H9 (cell line): Measurements from ENCODE around the gene ARHGAP31. TPM values are rescaled to one million over a fixed set of nuclear protein-coding genes. Genes with fewer than 3 reads are reported as not detected.
A peak's percentile ranks its signal among the peaks of the same experiment; 100 is the strongest.

Source experiments
- DNase-seq: peaks from one replicate; pipeline ENCODE4 v3.0.0-alpha.2; 2017
- H2AFZ ChIP-seq: one replicate; pipeline ENCODE4 v1.6.1; 2013; ENCODE audit warnings: mild to moderate bottlenecking, low read length, control low read depth, moderate library complexity
- H2AK5ac ChIP-seq: 2 replicates; pipeline ENCODE4 v1.6.1; 2013; ENCODE audit warnings: low read length, control low read depth, mixed read lengths; ENCODE audit not compliant: insufficient read length
- H2BK120ac ChIP-seq: one replicate; pipeline ENCODE4 v1.6.1; 2013; ENCODE audit warnings: low read depth, mild to moderate bottlenecking, low read length, control low read depth, inconsistent platforms; ENCODE audit not compliant: poor library complexity, severe bottlenecking
- H2BK12ac ChIP-seq: 2 replicates; pipeline ENCODE4 v1.6.1; 2013; ENCODE audit warnings: low read length, control low read depth, mixed read lengths, low read depth; ENCODE audit not compliant: insufficient read length
- H2BK15ac ChIP-seq: 2 replicates; pipeline ENCODE4 v1.6.1; 2013; ENCODE audit warnings: low read depth, low read length, control low read depth
- H2BK20ac ChIP-seq: one replicate; pipeline ENCODE4 v1.6.1; 2013; ENCODE audit warnings: low read depth, mild to moderate bottlenecking, low read length, control low read depth, inconsistent platforms; ENCODE audit not compliant: poor library complexity, severe bottlenecking
- H2BK5ac ChIP-seq: 2 replicates; pipeline ENCODE4 v1.6.1; 2013; ENCODE audit warnings: low read length, control low read depth, mixed read lengths; ENCODE audit not compliant: insufficient read length
- H3K14ac ChIP-seq: 2 replicates; pipeline ENCODE4 v1.6.1; 2013; ENCODE audit warnings: low read length, control low read depth; ENCODE audit not compliant: insufficient read depth
- H3K18ac ChIP-seq: 2 replicates; pipeline ENCODE4 v1.6.1; 2013; ENCODE audit warnings: low read depth, mild to moderate bottlenecking, mixed read lengths, low read length, control low read depth; ENCODE audit not compliant: insufficient read length
- H3K23ac ChIP-seq: 2 replicates; pipeline ENCODE4 v1.6.1; 2013; ENCODE audit warnings: low read length, control low read depth, mixed read lengths, low read depth; ENCODE audit not compliant: insufficient read length
- H3K23me2 ChIP-seq: 2 replicates; pipeline ENCODE4 v1.6.1; 2013; ENCODE audit warnings: low read depth, mild to moderate bottlenecking, mixed read lengths, low read length, control low read depth; ENCODE audit not compliant: insufficient read length, poor library complexity, severe bottlenecking
- H3K27ac ChIP-seq: 2 replicates; pipeline ENCODE4 v1.5.1; 2013; ENCODE audit warnings: low read length, control low read depth, mixed read lengths, low read depth; ENCODE audit not compliant: insufficient read length
- H3K27me3 ChIP-seq: 2 replicates; pipeline ENCODE4 v1.6.1; 2013; ENCODE audit warnings: low read length, control low read depth, inconsistent platforms; ENCODE audit not compliant: insufficient read depth
- H3K4ac ChIP-seq: 2 replicates; pipeline ENCODE4 v1.6.1; 2013; ENCODE audit warnings: low read depth, mild to moderate bottlenecking, control low read depth, inconsistent platforms, low read length, moderate library complexity
- H3K4me1 ChIP-seq: 2 replicates; pipeline ENCODE4 v1.6.1; 2013; ENCODE audit warnings: low read length, control low read depth, inconsistent platforms; ENCODE audit not compliant: insufficient read depth
- H3K4me2 ChIP-seq: 2 replicates; pipeline ENCODE4 v1.6.1; 2013; ENCODE audit warnings: low read length, control low read depth, mixed read lengths; ENCODE audit not compliant: insufficient read length, insufficient read depth
- H3K56ac ChIP-seq: 2 replicates; pipeline ENCODE4 v1.6.1; 2013; ENCODE audit warnings: low read depth, mild to moderate bottlenecking, mixed read lengths, low read length, control low read depth; ENCODE audit not compliant: insufficient read length
- H3K79me1 ChIP-seq: 2 replicates; pipeline ENCODE4 v1.6.1; 2013; ENCODE audit warnings: low read depth, mild to moderate bottlenecking, moderate library complexity, low read length, control low read depth, inconsistent platforms; ENCODE audit not compliant: insufficient read depth, poor library complexity, severe bottlenecking
- H3K79me2 ChIP-seq: 2 replicates; pipeline ENCODE4 v1.6.1; 2013; ENCODE audit warnings: low read length, control low read depth, inconsistent platforms; ENCODE audit not compliant: insufficient read depth
- H3K9ac ChIP-seq: 2 replicates; pipeline ENCODE4 v1.6.1; 2013; ENCODE audit warnings: low read length, control low read depth, mixed read lengths; ENCODE audit not compliant: insufficient read length; ENCODE audit errors: extremely low read depth
- H3K9me3 ChIP-seq: one replicate; pipeline ENCODE4 v1.6.1; 2013; ENCODE audit warnings: low read depth, low read length, inconsistent platforms; ENCODE audit not compliant: control insufficient read depth
- H3T11ph ChIP-seq: one replicate; pipeline ENCODE4 v1.6.1; 2013; ENCODE audit warnings: mild to moderate bottlenecking, low read length, control low read depth, inconsistent platforms
- H4K20me1 ChIP-seq: one replicate; pipeline ENCODE4 v1.6.1; 2013; ENCODE audit not compliant: control insufficient read depth, insufficient read length, insufficient read depth
- H4K5ac ChIP-seq: 2 replicates; pipeline ENCODE4 v1.6.1; 2013; ENCODE audit warnings: low read depth, mild to moderate bottlenecking, mixed read lengths, low read length, control low read depth; ENCODE audit not compliant: insufficient read length
- H4K8ac ChIP-seq: replicated peaks from 2 replicates; pipeline ENCODE4 v1.6.1; 2013; ENCODE audit warnings: low read length, control low read depth, mixed read lengths, low read depth; ENCODE audit not compliant: insufficient read length
- H4K91ac ChIP-seq: 2 replicates; pipeline ENCODE4 v1.6.1; 2013; ENCODE audit warnings: low read depth, mild to moderate bottlenecking, moderate library complexity, mixed read lengths, low read length, control low read depth; ENCODE audit not compliant: insufficient read length
- H3K27ac Mint-ChIP-seq, 3 experiments: 2 replicates in 2 of 3; 3 replicates in 1 of 3; pipeline ENCODE4 v1.8.0; 2020 to 2021; ENCODE audit warnings: mixed read lengths in 3 of 3, mild to moderate bottlenecking in 1 of 3, moderate library complexity in 1 of 3
- H3K27me3 Mint-ChIP-seq: 2 replicates; pipeline ENCODE4 v1.8.0; 2021; ENCODE audit warnings: low read depth, mild to moderate bottlenecking, moderate library complexity, mixed read lengths
- H3K36me3 Mint-ChIP-seq, 3 experiments: 2 replicates in 2 of 3; 3 replicates in 1 of 3; pipeline ENCODE4 v1.8.0; 2020 to 2021; ENCODE audit warnings: low read depth in 3 of 3, mixed read lengths in 3 of 3; ENCODE audit not compliant: insufficient read depth in 1 of 3
- H3K4me1 Mint-ChIP-seq, 2 experiments: 2 replicates each; pipeline ENCODE4 v1.8.0; 2020; ENCODE audit warnings: mixed read lengths in 2 of 2
- H3K4me3 Mint-ChIP-seq, 2 experiments: 2 replicates in 1 of 2; 3 replicates in 1 of 2; pipeline ENCODE4 v1.8.0; 2020 to 2021; ENCODE audit warnings: mild to moderate bottlenecking in 2 of 2, mixed read lengths in 2 of 2, moderate library complexity in 1 of 2
- H3K9me3 Mint-ChIP-seq, 2 experiments: 2 replicates in 1 of 2; 3 replicates in 1 of 2; pipeline ENCODE4 v1.8.0; 2020; ENCODE audit warnings: mild to moderate bottlenecking in 2 of 2, mixed read lengths in 2 of 2, moderate library complexity in 1 of 2
- CTCF ChIP-seq: fragments of 200-600 bp; sonication (generic); conservative IDR thresholded peaks from 3 replicates; pipeline ENCODE4 v1.8.0; 2021; ENCODE audit warnings: antibody characterized with exemption, mild to moderate bottlenecking
- WGBS: extraction: QIAGEN DNeasy Blood & Tissue Kit; methylation state at CpG from one replicate; pipeline ENCODE4 v1.1.7; 2013; ENCODE audit warnings: missing lambda C conversion rate, low lambda C conversion rate, mixed read lengths; ENCODE audit not compliant: insufficient read length; ENCODE audit errors: extremely low coverage; 5-methylcytosine and 5-hydroxymethylcytosine counted together
- total RNA-seq: library from RNA; stranded (reverse); gene quantifications from 2 replicates; pipeline ENCODE4 v1.2.1, GENCODE V29; 2021

The ARHGAP31 gene
- total RNA-seq, 1 experiment from 2014 or later: 2.2 TPM

GRCh38 chr3:119401503-119402440 lies 107.6 kb downstream of the ARHGAP31 start:
- Histone ChIP-seq H2BK20ac (no peak overlapping the region), H3K56ac (no peak overlapping the region), H2AFZ (no peak overlapping the region), H3T11ph (no peak overlapping the region), H3K4me2 (no peak overlapping the region), H3K4me1 (peaks cover 15% of the 10 kb centered on the region; the same call in 1 of the 2 replicates), H3K9me3 (no peaks in the 10 kb centered on the region), H2BK15ac (no peak overlapping the region), H3K4ac (no peak overlapping the region), H3K18ac (no peak overlapping the region), H4K91ac (no peak overlapping the region), H3K79me1 (no peaks in the 10 kb centered on the region), H4K8ac (no peak overlapping the region), H3K27me3 (no peaks in the 10 kb centered on the region), H3K79me2 (no peaks in the 10 kb centered on the region), H3K27ac (no peak overlapping the region), H3K9ac (no peak overlapping the region), H3K14ac (no peak overlapping the region), H2AK5ac (no peak overlapping the region), H2BK5ac (no peak overlapping the region), H3K23ac (no peak overlapping the region), H3K23me2 (no peaks in the 10 kb centered on the region), H4K20me1 (no peaks in the 10 kb centered on the region), H2BK120ac (no peak overlapping the region), H4K5ac (no peak overlapping the region), H2BK12ac (no peak overlapping the region)
- Mint-ChIP-seq H3K4me3 (peak overlapping the region in 1 of 2 experiments; percentile 8; a peak in 2 of 5 replicates), H3K4me1 (peaks cover 31 to 36% of the 10 kb centered on the region in 2 experiments), H3K36me3 (peaks cover 0 to 1% (median 0%) of the 10 kb centered on the region in 3 experiments; a peak in 2 of 7 replicates), H3K27me3 (no peaks in the 10 kb centered on the region; the same call in none of the 2 replicates), H3K27ac (no peak overlapping the region; a peak in 2 of 7 replicates), H3K9me3 (no peaks in the 10 kb centered on the region)
- no peak for TF ChIP-seq CTCF
- DNase-seq: peak; percentile 39
- WGBS: no CpG with 5 or more reads among the region's 36 CpGs
